Upper lobe of left lung (tissue), 4 donors: ENCODE results near the gene HPX.

Experiments
- POLR2AphosphoS5 ChIP-seq, 2 donors: sonication (generic); formaldehyde crosslinking; IDR thresholded peaks; one replicate each; pipeline ENCODE4 v1.5.1; 2017; ENCODE audit warnings: antibody characterized with exemption in 2 of 2
- TF ChIP-seq, protein P1 (sequence below), 6 experiments: fragments of 450-650 bp in 4 of 6; fragments of 200-600 bp in 2 of 6; sonication (generic) in 2 of 6; IDR thresholded peaks; one replicate each; pipeline ENCODE4 v1.5.1; 2016 to 2019; ENCODE audit warnings: antibody characterized with exemption in 6 of 6

DNA sequence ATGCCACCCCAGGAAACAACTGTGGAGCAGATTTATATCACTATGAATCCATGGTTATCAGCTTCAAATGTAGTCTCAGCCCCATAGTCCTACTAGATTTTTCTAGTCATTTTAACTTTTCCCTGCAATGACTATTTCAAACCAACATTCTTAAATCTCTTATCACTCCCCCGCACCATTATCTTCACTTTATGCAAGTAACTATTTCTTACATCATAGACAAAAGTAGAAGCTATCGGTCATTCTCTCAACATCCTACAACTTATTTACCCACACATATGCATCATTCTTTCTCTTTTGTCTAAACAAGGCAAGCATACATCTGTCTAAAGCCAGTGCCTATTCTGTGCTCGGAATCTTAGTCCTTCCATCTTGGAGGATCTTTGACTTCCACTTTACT is 44.9 kb upstream of the HPX start:
- TF ChIP-seq POLR2AphosphoS5 (IDR thresholded peaks at IDR 0.05), result no peak
- TF ChIP-seq, protein P1, sequence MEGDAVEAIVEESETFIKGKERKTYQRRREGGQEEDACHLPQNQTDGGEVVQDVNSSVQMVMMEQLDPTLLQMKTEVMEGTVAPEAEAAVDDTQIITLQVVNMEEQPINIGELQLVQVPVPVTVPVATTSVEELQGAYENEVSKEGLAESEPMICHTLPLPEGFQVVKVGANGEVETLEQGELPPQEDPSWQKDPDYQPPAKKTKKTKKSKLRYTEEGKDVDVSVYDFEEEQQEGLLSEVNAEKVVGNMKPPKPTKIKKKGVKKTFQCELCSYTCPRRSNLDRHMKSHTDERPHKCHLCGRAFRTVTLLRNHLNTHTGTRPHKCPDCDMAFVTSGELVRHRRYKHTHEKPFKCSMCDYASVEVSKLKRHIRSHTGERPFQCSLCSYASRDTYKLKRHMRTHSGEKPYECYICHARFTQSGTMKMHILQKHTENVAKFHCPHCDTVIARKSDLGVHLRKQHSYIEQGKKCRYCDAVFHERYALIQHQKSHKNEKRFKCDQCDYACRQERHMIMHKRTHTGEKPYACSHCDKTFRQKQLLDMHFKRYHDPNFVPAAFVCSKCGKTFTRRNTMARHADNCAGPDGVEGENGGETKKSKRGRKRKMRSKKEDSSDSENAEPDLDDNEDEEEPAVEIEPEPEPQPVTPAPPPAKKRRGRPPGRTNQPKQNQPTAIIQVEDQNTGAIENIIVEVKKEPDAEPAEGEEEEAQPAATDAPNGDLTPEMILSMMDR (IDR thresholded peaks at IDR 0.05), result no peak
